ENCODE measurements around the gene WDR48.
"Not testable (repeated sequence)": the region's sequence is repeated elsewhere in the genome, so short reads cannot be mapped to it uniquely, and the experiment has no call there.

Gene WDR48

GRCh38 chr3:39038165-39038564 lies 13.7 kb upstream of the WDR48 start:
- H3K27ac Mint-ChIP-seq = no peak overlapping the region
- H3K36me3 Mint-ChIP-seq (ENCODE audit: low read depth) = peaks cover 1% of the 10 kb centered on the region
- peaks cover 10% of the 10 kb centered on the region for H3K27me3 Mint-ChIP-seq
- H3K4me1 Mint-ChIP-seq = peaks cover 8% of the 10 kb centered on the region
- ATAC-seq = peak; percentile 95
- H3K4me3 Mint-ChIP-seq = no peak overlapping the region
- peaks cover 4% of the 10 kb centered on the region for H3K9me3 Mint-ChIP-seq
- no peak for DNase-seq

- no peak overlapping the region for H3K4me3 Mint-ChIP-seq
- H3K27me3 Mint-ChIP-seq = no peaks in the 10 kb centered on the region
- DNase-seq (no peak), ATAC-seq (no peak)
- H3K36me3 Mint-ChIP-seq (ENCODE audit: low read depth) = no peaks in the 10 kb centered on the region
- peaks cover 24% of the 10 kb centered on the region for H3K4me1 Mint-ChIP-seq
- peak overlapping the region; percentile 33 for H3K27ac Mint-ChIP-seq
- H3K9me3 Mint-ChIP-seq = no peaks in the 10 kb centered on the region
Observed at GRCh38 chr3:39050029-39050428, 1.8 kb upstream of the WDR48 start.

GRCh38 chr3:39052583-39052982 lies 767 bp downstream of the WDR48 start:
- no peak for ATAC-seq
- no peaks in the 10 kb centered on the region for H3K27me3 Mint-ChIP-seq
- H3K4me1 Mint-ChIP-seq = peaks cover 39% of the 10 kb centered on the region
- no peaks in the 10 kb centered on the region for H3K9me3 Mint-ChIP-seq
- no peaks in the 10 kb centered on the region for H3K36me3 Mint-ChIP-seq (ENCODE audit: low read depth)
- DNase-seq = no peak
- peak overlapping the region; percentile 67 for H3K27ac Mint-ChIP-seq
- peak overlapping the region; percentile 93 for H3K4me3 Mint-ChIP-seq

- DNase-seq (no peak), ATAC-seq (no peak)
- Mint-ChIP-seq H3K27me3 (no peaks in the 10 kb centered on the region), H3K4me1 (peaks cover 45% of the 10 kb centered on the region), H3K9me3 (no peaks in the 10 kb centered on the region), H3K27ac (no peak overlapping the region), H3K36me3 (ENCODE audit: low read depth) (no peaks in the 10 kb centered on the region), H3K4me3 (no peak overlapping the region)
Observed at GRCh38 chr3:39053696-39054095, 1.9 kb downstream of the WDR48 start.

- DNase-seq = no peak
- peaks cover 2% of the 10 kb centered on the region for H3K36me3 Mint-ChIP-seq (ENCODE audit: low read depth)
- peak overlapping the region; percentile 22 for H3K4me3 Mint-ChIP-seq
- ATAC-seq = no peak
- peak overlapping the region; percentile 9 for H3K27ac Mint-ChIP-seq
- H3K4me1 Mint-ChIP-seq = peaks cover 43% of the 10 kb centered on the region
- H3K9me3 Mint-ChIP-seq = no peaks in the 10 kb centered on the region
- no peaks in the 10 kb centered on the region for H3K27me3 Mint-ChIP-seq
Observed at GRCh38 chr3:39056151-39056550, 4.3 kb downstream of the WDR48 start.

GRCh38 chr3:39061228-39061627 lies 9.4 kb downstream of the WDR48 start:
- H3K4me3 Mint-ChIP-seq; H3K27ac Mint-ChIP-seq; H3K36me3 Mint-ChIP-seq (ENCODE audit: low read depth); DNase-seq; ATAC-seq; H3K9me3 Mint-ChIP-seq; H3K27me3 Mint-ChIP-seq: not testable (repeated sequence)
- H3K4me1 Mint-ChIP-seq = peaks cover 39% of the 10 kb centered on the region

GRCh38 chr3:39062180-39062579 lies 10.4 kb downstream of the WDR48 start:
- Mint-ChIP-seq H3K27ac (no peak overlapping the region), H3K36me3 (ENCODE audit: low read depth) (peaks cover 10% of the 10 kb centered on the region), H3K9me3 (no peaks in the 10 kb centered on the region), H3K4me3 (no peak overlapping the region), H3K4me1 (peaks cover 29% of the 10 kb centered on the region), H3K27me3 (no peaks in the 10 kb centered on the region)
- ATAC-seq = no peak
- no peak for DNase-seq

- H3K36me3 Mint-ChIP-seq (ENCODE audit: low read depth) = peaks cover 11% of the 10 kb centered on the region
- H3K27me3 Mint-ChIP-seq = no peaks in the 10 kb centered on the region
- H3K27ac Mint-ChIP-seq = no peak overlapping the region
- ATAC-seq (no peak), DNase-seq (no peak)
- peaks cover 27% of the 10 kb centered on the region for H3K4me1 Mint-ChIP-seq
- no peak overlapping the region for H3K4me3 Mint-ChIP-seq
- H3K9me3 Mint-ChIP-seq = no peaks in the 10 kb centered on the region
Observed at GRCh38 chr3:39063143-39063542, 11.3 kb downstream of the WDR48 start.

- H3K27ac Mint-ChIP-seq = no peak overlapping the region
- no peaks in the 10 kb centered on the region for H3K27me3 Mint-ChIP-seq
- no peak for DNase-seq
Observed at GRCh38 chr3:39064646-39065045, 12.8 kb downstream of the WDR48 start.

GRCh38 chr3:39065197-39065596 lies 13.4 kb downstream of the WDR48 start:
- peak; percentile 89 for ATAC-seq
- Mint-ChIP-seq H3K27me3 (no peaks in the 10 kb centered on the region), H3K27ac (no peak overlapping the region), H3K4me1 (peaks cover 18% of the 10 kb centered on the region), H3K4me3 (no peak overlapping the region), H3K9me3 (no peaks in the 10 kb centered on the region), H3K36me3 (ENCODE audit: low read depth) (peaks cover 15% of the 10 kb centered on the region)
- no peak for DNase-seq

More at GRCh38 chr3:39064646-39065045, 12.8 kb downstream of the WDR48 start:
- no peak overlapping the region for H3K4me3 Mint-ChIP-seq
- no peaks in the 10 kb centered on the region for H3K9me3 Mint-ChIP-seq
- ATAC-seq = no peak
- peaks cover 11% of the 10 kb centered on the region for H3K36me3 Mint-ChIP-seq (ENCODE audit: low read depth)
- peaks cover 18% of the 10 kb centered on the region for H3K4me1 Mint-ChIP-seq

- no peak overlapping the region for H3K27ac Mint-ChIP-seq
- no peaks in the 10 kb centered on the region for H3K9me3 Mint-ChIP-seq
Observed at GRCh38 chr3:39067286-39067685, 15.5 kb downstream of the WDR48 start.

GRCh38 chr3:39068556-39068955 lies 16.7 kb downstream of the WDR48 start:
- peaks cover 7% of the 10 kb centered on the region for H3K4me1 Mint-ChIP-seq
- no peaks in the 10 kb centered on the region for H3K27me3 Mint-ChIP-seq
- H3K27ac Mint-ChIP-seq = no peak overlapping the region
- H3K9me3 Mint-ChIP-seq = no peaks in the 10 kb centered on the region
- no peak for ATAC-seq
- H3K4me3 Mint-ChIP-seq = no peak overlapping the region
- peaks cover 25% of the 10 kb centered on the region for H3K36me3 Mint-ChIP-seq (ENCODE audit: low read depth)
- DNase-seq = no peak

More at GRCh38 chr3:39067286-39067685, 15.5 kb downstream of the WDR48 start:
- H3K27me3 Mint-ChIP-seq = no peaks in the 10 kb centered on the region
- ATAC-seq (no peak), DNase-seq (no peak)
- H3K4me1 Mint-ChIP-seq = peaks cover 9% of the 10 kb centered on the region
- no peak overlapping the region for H3K4me3 Mint-ChIP-seq
- H3K36me3 Mint-ChIP-seq (ENCODE audit: low read depth) = peaks cover 20% of the 10 kb centered on the region

GRCh38 chr3:39075910-39076309 lies 24.1 kb downstream of the WDR48 start:
- no peak for DNase-seq
- no peaks in the 10 kb centered on the region for H3K9me3 Mint-ChIP-seq
- H3K4me3 Mint-ChIP-seq = no peak overlapping the region
- peaks cover 5% of the 10 kb centered on the region for H3K4me1 Mint-ChIP-seq
- H3K27me3 Mint-ChIP-seq = no peaks in the 10 kb centered on the region
- no peak for ATAC-seq
- H3K27ac Mint-ChIP-seq = no peak overlapping the region
- peaks cover 29% of the 10 kb centered on the region for H3K36me3 Mint-ChIP-seq (ENCODE audit: low read depth)

- Mint-ChIP-seq H3K9me3 (no peaks in the 10 kb centered on the region), H3K4me1 (peaks cover 25% of the 10 kb centered on the region), H3K27ac (no peak overlapping the region), H3K27me3 (no peaks in the 10 kb centered on the region), H3K36me3 (ENCODE audit: low read depth) (peaks cover 36% of the 10 kb centered on the region), H3K4me3 (no peak overlapping the region)
- DNase-seq (no peak), ATAC-seq (no peak)
Observed at GRCh38 chr3:39079530-39079929, 27.7 kb downstream of the WDR48 start.

GRCh38 chr3:39080026-39080425 lies 28.2 kb downstream of the WDR48 start:
- peaks cover 25% of the 10 kb centered on the region for H3K4me1 Mint-ChIP-seq
- H3K4me3 Mint-ChIP-seq = no peak overlapping the region
- H3K36me3 Mint-ChIP-seq (ENCODE audit: low read depth) = peaks cover 37% of the 10 kb centered on the region
- no peak overlapping the region for H3K27ac Mint-ChIP-seq
- H3K27me3 Mint-ChIP-seq = no peaks in the 10 kb centered on the region
- ATAC-seq (no peak), DNase-seq (no peak)
- no peaks in the 10 kb centered on the region for H3K9me3 Mint-ChIP-seq

- DNase-seq = no peak
- ATAC-seq = peak; percentile 95
- Mint-ChIP-seq H3K4me3 (peak overlapping the region; percentile 13), H3K27ac (peak overlapping the region; percentile 85), H3K36me3 (ENCODE audit: low read depth) (peaks cover 35% of the 10 kb centered on the region), H3K9me3 (no peaks in the 10 kb centered on the region), H3K27me3 (no peaks in the 10 kb centered on the region), H3K4me1 (peaks cover 21% of the 10 kb centered on the region)
Observed at GRCh38 chr3:39082666-39083313, 31.0 kb downstream of the WDR48 start.
